Measurements from ENCODE around the gene CEACAM7. TPM values are rescaled to one million over a fixed set of nuclear protein-coding genes. Genes with fewer than 3 reads are reported as not detected.

The CEACAM7 gene
- total RNA-seq, 1 donor from 2014 or later: not detected

GRCh38 chr19:41624937-41625336 is 63.1 kb downstream of the CEACAM7 start:
- H3K27ac ChIP-seq: no peak overlapping the region
- no peak for DNase-seq (ENCODE audit: low spot score in 2 of 2)
- no peaks in the 10 kb centered on the region for H3K4me1 ChIP-seq
- no peak overlapping the region for H3K4me3 ChIP-seq
- H3K9me3 ChIP-seq: no peaks in the 10 kb centered on the region
- intact Hi-C loops (cut with DNase I): no loop called here
- no peaks in the 10 kb centered on the region for H3K36me3 ChIP-seq
- TF ChIP-seq CTCF (IDR thresholded peaks at IDR 0.05): no peak
- no peaks in the 10 kb centered on the region for H3K27me3 ChIP-seq

GRCh38 chr19:41624515-41624914 is 63.6 kb downstream of the CEACAM7 start:
- H3K9me3 ChIP-seq: no peaks in the 10 kb centered on the region
- no peaks in the 10 kb centered on the region for H3K36me3 ChIP-seq
- H3K27ac ChIP-seq: no peak overlapping the region
- no peak for DNase-seq (ENCODE audit: low spot score in 2 of 2)
- H3K4me3 ChIP-seq: no peak overlapping the region
- H3K27me3 ChIP-seq: no peaks in the 10 kb centered on the region
- no peak for TF ChIP-seq CTCF (IDR thresholded peaks at IDR 0.05)
- intact Hi-C loops (cut with DNase I): no loop called here
- no peaks in the 10 kb centered on the region for H3K4me1 ChIP-seq

- TF ChIP-seq CTCF (IDR thresholded peaks at IDR 0.05): no peak
- intact Hi-C loops (cut with DNase I): no loop called here
- no peaks in the 10 kb centered on the region for H3K9me3 ChIP-seq
- H3K27me3 ChIP-seq: no peaks in the 10 kb centered on the region
- H3K4me1 ChIP-seq: no peaks in the 10 kb centered on the region
- no peaks in the 10 kb centered on the region for H3K36me3 ChIP-seq
- H3K27ac ChIP-seq: no peak overlapping the region
- no peak overlapping the region for H3K4me3 ChIP-seq
- no peak for DNase-seq (ENCODE audit: low spot score in 2 of 2)
Measured at GRCh38 chr19:41623360-41623759, 64.7 kb downstream of the CEACAM7 start.

Other genes starting within 250 kb of the CEACAM7 start
- 21.2 TPM for gene DMAC2, start 248.4 kb downstream of the CEACAM7 start, total RNA-seq
- gene ERICH4, start 245.1 kb downstream of the CEACAM7 start, total RNA-seq: not detected
- gene CEACAM21, start 112.1 kb downstream of the CEACAM7 start, total RNA-seq: not detected
- not detected for gene CEACAM4, start 61.2 kb downstream of the CEACAM7 start, total RNA-seq
- gene CEACAM5, start 20.4 kb upstream of the CEACAM7 start, total RNA-seq: not detected
- gene CEACAM6, start 67.3 kb upstream of the CEACAM7 start, total RNA-seq: not detected
- gene CEACAM3, start 108.3 kb upstream of the CEACAM7 start, total RNA-seq: not detected
- gene LYPD4, start 156.4 kb upstream of the CEACAM7 start, total RNA-seq: not detected
- gene DMRTC2, start 156.8 kb upstream of the CEACAM7 start, total RNA-seq: not detected
- gene RPS19, start 172.0 kb upstream of the CEACAM7 start, total RNA-seq: 956 TPM
- gene CD79A, start 189.0 kb upstream of the CEACAM7 start, total RNA-seq: not detected
- 178 TPM for gene ARHGEF1, start 194.9 kb upstream of the CEACAM7 start, total RNA-seq
- not detected for gene ERFL, start 240.2 kb upstream of the CEACAM7 start, total RNA-seq

Data from ascending aorta (tissue), 2 donors.